Type B pancreatic cell (in vitro differentiated cells): ENCODE measurements around the gene ARHGAP31. TPM values are rescaled to one million over a fixed set of nuclear protein-coding genes. Genes with fewer than 3 reads are reported as not detected.
A peak's percentile ranks its signal among the peaks of the same experiment; 100 is the strongest.

Experiments used
- DNase-seq: peaks from one replicate; pipeline ENCODE4 v3.0.0; 2021; ENCODE audit warnings: mixed read lengths; ENCODE audit not compliant: unreplicated experiment; ENCODE audit errors: extremely low spot score
- H3K27ac Mint-ChIP-seq: 2 replicates; pipeline ENCODE4 v1.8.0; 2021; ENCODE audit warnings: mild to moderate bottlenecking, mixed read lengths
- H3K27me3 Mint-ChIP-seq: 2 replicates; pipeline ENCODE4 v1.8.0; 2021; ENCODE audit warnings: mixed read lengths
- H3K36me3 Mint-ChIP-seq: 2 replicates; pipeline ENCODE4 v1.8.0; 2021; ENCODE audit warnings: mixed read lengths
- H3K4me1 Mint-ChIP-seq: one replicate; pipeline ENCODE4 v1.8.0; 2021; ENCODE audit warnings: mixed read lengths; ENCODE audit not compliant: unreplicated experiment
- H3K4me3 Mint-ChIP-seq: 2 replicates; pipeline ENCODE4 v1.8.0; 2021; ENCODE audit warnings: mild to moderate bottlenecking, mixed read lengths
- H3K9me3 Mint-ChIP-seq: 2 replicates; pipeline ENCODE4 v1.8.0; 2021; ENCODE audit warnings: mixed read lengths
- total RNA-seq: library from RNA; stranded (reverse); gene quantifications from 2 replicates; pipeline ENCODE4 v1.2.1, GENCODE V29; 2021; ENCODE audit warnings: low replicate concordance
- TF ChIP-seq, protein P1 (sequence below): fragments of 200-600 bp; sonication (generic); conservative IDR thresholded peaks from 2 replicates; pipeline ENCODE4 v1.5.0; 2021; ENCODE audit warnings: antibody characterized with exemption, mild to moderate bottlenecking

The ARHGAP31 gene
- total RNA-seq, 1 donor from 2014 or later = 17.3 TPM

DNA sequence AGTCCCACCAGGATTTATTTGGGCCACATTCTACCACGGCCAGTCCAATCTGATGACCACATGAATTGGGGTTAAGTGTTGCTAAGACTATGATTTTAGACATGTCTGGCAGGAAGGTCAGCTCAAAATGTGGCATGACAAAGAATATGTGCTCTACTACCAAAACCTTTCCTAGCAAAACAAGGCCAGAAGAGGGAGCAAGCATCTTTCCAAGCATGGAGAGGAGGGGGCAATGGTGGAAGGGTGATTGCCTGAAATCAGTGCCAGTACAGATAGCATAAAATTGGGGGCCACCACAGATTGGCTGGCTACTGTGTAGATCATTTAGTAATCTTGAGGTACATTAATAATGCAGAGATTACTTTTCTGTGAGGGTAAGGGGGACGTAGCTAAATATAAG is 126.0 kb downstream of the ARHGAP31 start:
- Mint-ChIP-seq H3K27me3 (no peaks in the 10 kb centered on the region), H3K9me3 (peaks cover 9% of the 10 kb centered on the region), H3K36me3 (no peaks in the 10 kb centered on the region), H3K27ac (no peak overlapping the region), H3K4me3 (no peak overlapping the region), H3K4me1 (peaks cover 10% of the 10 kb centered on the region)
- no peak for DNase-seq
- TF ChIP-seq, protein P1, sequence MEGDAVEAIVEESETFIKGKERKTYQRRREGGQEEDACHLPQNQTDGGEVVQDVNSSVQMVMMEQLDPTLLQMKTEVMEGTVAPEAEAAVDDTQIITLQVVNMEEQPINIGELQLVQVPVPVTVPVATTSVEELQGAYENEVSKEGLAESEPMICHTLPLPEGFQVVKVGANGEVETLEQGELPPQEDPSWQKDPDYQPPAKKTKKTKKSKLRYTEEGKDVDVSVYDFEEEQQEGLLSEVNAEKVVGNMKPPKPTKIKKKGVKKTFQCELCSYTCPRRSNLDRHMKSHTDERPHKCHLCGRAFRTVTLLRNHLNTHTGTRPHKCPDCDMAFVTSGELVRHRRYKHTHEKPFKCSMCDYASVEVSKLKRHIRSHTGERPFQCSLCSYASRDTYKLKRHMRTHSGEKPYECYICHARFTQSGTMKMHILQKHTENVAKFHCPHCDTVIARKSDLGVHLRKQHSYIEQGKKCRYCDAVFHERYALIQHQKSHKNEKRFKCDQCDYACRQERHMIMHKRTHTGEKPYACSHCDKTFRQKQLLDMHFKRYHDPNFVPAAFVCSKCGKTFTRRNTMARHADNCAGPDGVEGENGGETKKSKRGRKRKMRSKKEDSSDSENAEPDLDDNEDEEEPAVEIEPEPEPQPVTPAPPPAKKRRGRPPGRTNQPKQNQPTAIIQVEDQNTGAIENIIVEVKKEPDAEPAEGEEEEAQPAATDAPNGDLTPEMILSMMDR = peak; percentile 44

DNA sequence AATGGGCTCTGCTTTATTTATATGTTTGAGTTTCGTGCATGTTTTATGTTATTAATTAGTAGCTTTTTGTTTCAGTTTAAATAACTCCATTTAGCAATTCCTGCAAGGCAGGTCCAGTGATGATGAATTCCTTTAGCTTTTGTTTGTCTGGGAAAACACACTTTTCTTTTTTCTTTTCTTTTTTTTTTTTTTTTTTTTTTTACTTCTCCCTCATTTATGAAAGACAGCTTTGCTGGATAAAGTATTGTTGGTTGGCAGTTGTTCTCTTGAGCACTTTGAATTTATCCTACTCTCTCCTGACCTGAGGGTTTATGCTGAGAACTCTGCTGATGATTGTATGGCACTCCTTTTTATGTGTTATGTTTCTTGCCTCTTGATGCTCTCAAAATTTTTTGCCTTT is 133.5 kb downstream of the ARHGAP31 start:
- H3K9me3 Mint-ChIP-seq = peaks cover 33% of the 10 kb centered on the region
- H3K27me3 Mint-ChIP-seq = no peaks in the 10 kb centered on the region
- TF ChIP-seq, protein P1 = no peak
- peaks cover 44% of the 10 kb centered on the region for H3K36me3 Mint-ChIP-seq
- no peak overlapping the region for H3K27ac Mint-ChIP-seq
- no peak overlapping the region for H3K4me3 Mint-ChIP-seq
- no peaks in the 10 kb centered on the region for H3K4me1 Mint-ChIP-seq
- DNase-seq = no peak

DNA sequence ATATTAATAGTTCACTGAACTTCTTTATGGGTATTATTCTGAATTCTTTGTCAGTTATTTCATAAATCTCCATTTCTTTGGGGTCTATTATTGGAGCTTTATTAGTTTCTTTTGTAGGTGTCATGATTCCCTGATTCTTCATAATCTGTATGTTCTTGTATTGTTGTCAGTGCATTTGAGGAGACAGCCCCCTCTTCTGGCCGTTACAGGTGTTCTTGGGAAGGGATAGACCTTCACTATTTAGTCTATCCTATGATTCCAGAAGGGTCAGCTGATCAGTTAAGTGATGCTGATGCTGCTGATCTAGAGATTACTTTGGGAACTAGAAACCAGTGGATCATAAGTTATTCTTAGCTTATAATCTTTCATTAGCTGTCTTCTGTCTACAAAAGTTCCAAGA is 134.4 kb downstream of the ARHGAP31 start:
- no peaks in the 10 kb centered on the region for H3K4me1 Mint-ChIP-seq
- DNase-seq = no peak
- peaks cover 46% of the 10 kb centered on the region for H3K36me3 Mint-ChIP-seq
- no peak overlapping the region for H3K4me3 Mint-ChIP-seq
- TF ChIP-seq, protein P1 = peak; percentile 20
- H3K27me3 Mint-ChIP-seq = no peaks in the 10 kb centered on the region
- no peak overlapping the region for H3K27ac Mint-ChIP-seq
- H3K9me3 Mint-ChIP-seq = peaks cover 31% of the 10 kb centered on the region

- Mint-ChIP-seq H3K36me3 (peaks cover 83% of the 10 kb centered on the region), H3K4me3 (no peak overlapping the region), H3K27ac (peak overlapping the region; percentile 28), H3K27me3 (no peaks in the 10 kb centered on the region), H3K9me3 (peaks cover 9% of the 10 kb centered on the region), H3K4me1 (no peaks in the 10 kb centered on the region)
- TF ChIP-seq, protein P1 = no peak
- DNase-seq = no peak
Measured at GRCh38 chr3:119433613-119434325, 139.6 kb downstream of the ARHGAP31 start.

DNA sequence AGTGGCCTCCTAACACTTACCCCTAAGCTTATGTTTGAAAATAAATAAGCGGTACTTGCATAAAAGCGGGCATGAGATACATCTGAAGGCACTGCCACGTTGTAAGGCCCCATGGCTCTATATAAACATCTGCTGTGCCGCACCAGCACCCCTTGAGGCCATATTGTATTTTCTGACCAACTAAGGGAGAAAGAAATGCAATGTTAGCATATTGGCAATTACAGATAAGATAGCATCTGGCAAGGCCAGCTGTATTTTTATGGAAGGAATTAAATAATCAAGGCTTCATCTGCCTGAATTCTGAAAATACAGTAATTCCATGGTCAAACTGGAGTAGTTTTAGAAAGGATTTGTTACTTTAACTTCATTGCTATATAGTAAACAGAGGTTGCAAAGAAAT is 140.5 kb downstream of the ARHGAP31 start:
- Mint-ChIP-seq H3K27ac (peak overlapping the region; percentile 31), H3K27me3 (no peaks in the 10 kb centered on the region), H3K4me3 (no peak overlapping the region), H3K4me1 (no peaks in the 10 kb centered on the region), H3K9me3 (no peaks in the 10 kb centered on the region), H3K36me3 (peaks cover 76% of the 10 kb centered on the region)
- no peak for DNase-seq
- TF ChIP-seq, protein P1 = no peak
